ENCODE data around the gene CHDH. TPM values are rescaled to one million over a fixed set of nuclear protein-coding genes. Genes with fewer than 3 reads are reported as not detected.

Gene CHDH
- total RNA-seq, 1 donor from 2014 or later: 17.7 TPM

- DNase-seq (ENCODE audit: low spot score, unreplicated experiment): no peak
- no peak for TF ChIP-seq CTCF (IDR thresholded peaks at IDR 0.05; ENCODE audit: unreplicated experiment)
- H3K27me3 Mint-ChIP-seq: no peaks in the 10 kb centered on the region
- H3K36me3 Mint-ChIP-seq (ENCODE audit: insufficient read depth): peaks cover 13% of the 10 kb centered on the region
- no peak overlapping the region for H3K4me3 Mint-ChIP-seq (ENCODE audit: low read depth)
- no peaks in the 10 kb centered on the region for H3K9me3 Mint-ChIP-seq (ENCODE audit: low read depth)
- H3K4me1 Mint-ChIP-seq (ENCODE audit: low read depth): peaks cover 12% of the 10 kb centered on the region
- H3K27ac Mint-ChIP-seq: no peak overlapping the region
These were observed 21.4 kb downstream of the CHDH start for GRCh38 chr3:53824795-53825194.

DNA sequence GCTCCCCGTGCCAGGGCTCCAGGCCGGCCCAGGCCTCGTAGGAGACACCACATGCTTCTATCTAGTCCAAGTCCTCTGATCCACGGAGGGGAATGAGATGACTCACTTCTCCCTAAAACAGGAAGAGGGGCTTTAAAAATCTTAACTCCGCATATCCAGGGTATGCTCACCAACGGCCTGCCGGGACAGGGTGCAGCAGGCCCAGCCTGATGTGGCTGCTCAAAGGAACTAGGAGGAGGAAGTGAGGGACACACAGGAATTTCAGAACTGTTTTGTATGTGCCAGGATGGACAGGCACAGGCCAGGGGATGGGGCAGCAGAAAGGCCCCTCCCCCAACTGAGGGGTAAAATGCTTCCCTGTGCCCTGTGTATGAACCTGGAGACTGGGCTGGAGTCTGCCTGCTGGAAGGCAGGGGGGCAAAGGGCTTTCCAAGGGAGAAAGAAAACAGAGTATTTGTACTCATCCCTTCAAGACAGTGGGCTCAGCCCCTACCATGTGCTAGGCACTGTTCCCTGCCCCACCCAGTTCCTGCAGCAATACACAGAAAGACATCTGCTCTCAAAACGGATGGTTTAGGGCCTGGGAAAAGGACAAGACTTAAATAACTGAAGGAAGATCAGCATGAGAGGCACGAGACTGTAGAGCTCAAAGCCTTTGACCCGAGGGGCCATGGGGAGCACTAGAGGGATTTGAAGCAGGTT lies 22.1 kb downstream of the CHDH start:
- DNase-seq (ENCODE audit: low spot score, unreplicated experiment): no peak
- TF ChIP-seq CTCF (IDR thresholded peaks at IDR 0.05; ENCODE audit: unreplicated experiment): no peak
- peaks cover 12% of the 10 kb centered on the region for H3K4me1 Mint-ChIP-seq (ENCODE audit: low read depth)
- H3K4me3 Mint-ChIP-seq (ENCODE audit: low read depth): no peak overlapping the region
- no peak overlapping the region for H3K27ac Mint-ChIP-seq
- no peaks in the 10 kb centered on the region for H3K9me3 Mint-ChIP-seq (ENCODE audit: low read depth)
- no peaks in the 10 kb centered on the region for H3K27me3 Mint-ChIP-seq
- H3K36me3 Mint-ChIP-seq (ENCODE audit: insufficient read depth): peaks cover 13% of the 10 kb centered on the region

GRCh38 chr3:53823026-53823955 lies 22.9 kb downstream of the CHDH start:
- Mint-ChIP-seq H3K9me3 (ENCODE audit: low read depth) (no peaks in the 10 kb centered on the region), H3K4me1 (ENCODE audit: low read depth) (peaks cover 12% of the 10 kb centered on the region), H3K36me3 (ENCODE audit: insufficient read depth) (peaks cover 11% of the 10 kb centered on the region), H3K27ac (no peak overlapping the region), H3K4me3 (ENCODE audit: low read depth) (no peak overlapping the region), H3K27me3 (no peaks in the 10 kb centered on the region)
- TF ChIP-seq CTCF (IDR thresholded peaks at IDR 0.05; ENCODE audit: unreplicated experiment): no peak
- DNase-seq (ENCODE audit: low spot score, unreplicated experiment): no peak

- Mint-ChIP-seq H3K27ac (no peak overlapping the region), H3K4me3 (ENCODE audit: low read depth) (no peak overlapping the region), H3K9me3 (ENCODE audit: low read depth) (no peaks in the 10 kb centered on the region), H3K4me1 (ENCODE audit: low read depth) (peaks cover 12% of the 10 kb centered on the region), H3K27me3 (no peaks in the 10 kb centered on the region), H3K36me3 (ENCODE audit: insufficient read depth) (peaks cover 11% of the 10 kb centered on the region)
- TF ChIP-seq CTCF (IDR thresholded peaks at IDR 0.05; ENCODE audit: unreplicated experiment): no peak
- DNase-seq (ENCODE audit: low spot score, unreplicated experiment): no peak
These were observed 23.9 kb downstream of the CHDH start for GRCh38 chr3:53822331-53822741.

GRCh38 chr3:53821631-53822121 lies 24.5 kb downstream of the CHDH start:
- Mint-ChIP-seq H3K36me3 (ENCODE audit: insufficient read depth) (peaks cover 9% of the 10 kb centered on the region), H3K9me3 (ENCODE audit: low read depth) (no peaks in the 10 kb centered on the region), H3K27me3 (no peaks in the 10 kb centered on the region), H3K4me3 (ENCODE audit: low read depth) (no peak overlapping the region), H3K4me1 (ENCODE audit: low read depth) (peaks cover 12% of the 10 kb centered on the region), H3K27ac (peak overlapping the region; percentile 24)
- DNase-seq (ENCODE audit: low spot score, unreplicated experiment): no peak
- TF ChIP-seq CTCF (IDR thresholded peaks at IDR 0.05; ENCODE audit: unreplicated experiment): no peak

Measured in progenitor cell of endocrine pancreas (in vitro differentiated cells).